Parathyroid adenoma (tissue), 2 donors: ENCODE measurements around the gene ATAT1.
A peak's percentile ranks its signal among the peaks of the same experiment; 100 is the strongest.

ENCODE experiments used
- H2AFZ ChIP-seq: fragments of 300-600 bp; sonication (generic); one replicate; pipeline ENCODE4 v1.7.0; 2017; ENCODE audit warnings: antibody characterized with exemption, mild to moderate bottlenecking
- H3K27ac ChIP-seq: fragments of 300-600 bp; sonication (generic); one replicate; pipeline ENCODE4 v1.7.0; 2017
- H3K27me3 ChIP-seq: fragments of 300-600 bp; sonication (generic); one replicate; pipeline ENCODE4 v1.7.0; 2017; ENCODE audit warnings: low read length; ENCODE audit not compliant: control insufficient read depth, insufficient read depth
- H3K36me3 ChIP-seq: fragments of 300-600 bp; sonication (generic); one replicate; pipeline ENCODE4 v1.7.0; 2017; ENCODE audit warnings: low read length; ENCODE audit not compliant: control insufficient read depth, insufficient read depth
- H3K4me1 ChIP-seq: fragments of 300-600 bp; sonication (generic); one replicate; pipeline ENCODE4 v1.7.0; 2017; ENCODE audit warnings: control low read depth
- H3K4me2 ChIP-seq: fragments of 300-600 bp; sonication (generic); one replicate; pipeline ENCODE4 v1.7.0; 2017; ENCODE audit warnings: low read length
- H3K4me3 ChIP-seq: fragments of 300-600 bp; sonication (generic); one replicate; pipeline ENCODE4 v1.7.0; 2017; ENCODE audit warnings: low read depth, low read length
- H3K79me2 ChIP-seq: fragments of 300-600 bp; sonication (generic); one replicate; pipeline ENCODE4 v1.7.0; 2017; ENCODE audit warnings: control low read depth
- H3K9ac ChIP-seq: fragments of 300-600 bp; sonication (generic); one replicate; pipeline ENCODE4 v1.7.0; 2017; ENCODE audit warnings: mild to moderate bottlenecking
- H3K9me3 ChIP-seq: fragments of 300-600 bp; sonication (generic); one replicate; pipeline ENCODE4 v1.7.0; 2017; ENCODE audit warnings: low read length; ENCODE audit not compliant: control insufficient read depth
- TF ChIP-seq, protein P1 (sequence below): fragments of 300-600 bp; sonication (generic); IDR thresholded peaks from one replicate; pipeline ENCODE4 v1.7.0; 2017; ENCODE audit warnings: antibody characterized with exemption, mild to moderate bottlenecking
- donor health status: primary hyperparathyroidism.

The ATAT1 gene

DNA sequence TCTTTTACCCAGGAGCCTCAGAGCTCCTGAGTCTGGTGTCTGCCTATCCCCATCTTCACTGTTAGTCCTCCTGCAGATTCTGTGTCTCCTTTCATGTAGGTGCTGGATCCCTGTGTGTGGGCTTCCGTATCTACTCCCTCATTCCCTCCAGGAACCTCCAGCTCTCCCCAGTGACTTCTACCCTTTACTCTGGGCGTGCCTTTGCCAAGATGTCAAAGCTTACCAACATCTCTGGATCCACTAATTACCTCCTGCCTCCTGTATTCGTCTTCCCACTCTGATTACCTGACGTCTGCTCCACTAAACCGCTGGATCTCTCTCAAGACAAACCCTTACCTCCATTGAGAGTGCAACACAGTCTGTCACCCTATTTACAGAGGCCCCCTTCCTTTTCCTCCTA is 18.1 kb downstream of the ATAT1 start:
- H3K36me3 ChIP-seq = no peaks in the 10 kb centered on the region
- TF ChIP-seq, protein P1, sequence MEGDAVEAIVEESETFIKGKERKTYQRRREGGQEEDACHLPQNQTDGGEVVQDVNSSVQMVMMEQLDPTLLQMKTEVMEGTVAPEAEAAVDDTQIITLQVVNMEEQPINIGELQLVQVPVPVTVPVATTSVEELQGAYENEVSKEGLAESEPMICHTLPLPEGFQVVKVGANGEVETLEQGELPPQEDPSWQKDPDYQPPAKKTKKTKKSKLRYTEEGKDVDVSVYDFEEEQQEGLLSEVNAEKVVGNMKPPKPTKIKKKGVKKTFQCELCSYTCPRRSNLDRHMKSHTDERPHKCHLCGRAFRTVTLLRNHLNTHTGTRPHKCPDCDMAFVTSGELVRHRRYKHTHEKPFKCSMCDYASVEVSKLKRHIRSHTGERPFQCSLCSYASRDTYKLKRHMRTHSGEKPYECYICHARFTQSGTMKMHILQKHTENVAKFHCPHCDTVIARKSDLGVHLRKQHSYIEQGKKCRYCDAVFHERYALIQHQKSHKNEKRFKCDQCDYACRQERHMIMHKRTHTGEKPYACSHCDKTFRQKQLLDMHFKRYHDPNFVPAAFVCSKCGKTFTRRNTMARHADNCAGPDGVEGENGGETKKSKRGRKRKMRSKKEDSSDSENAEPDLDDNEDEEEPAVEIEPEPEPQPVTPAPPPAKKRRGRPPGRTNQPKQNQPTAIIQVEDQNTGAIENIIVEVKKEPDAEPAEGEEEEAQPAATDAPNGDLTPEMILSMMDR = no peak
- H3K9ac ChIP-seq = no peak overlapping the region
- H3K4me2 ChIP-seq = no peak overlapping the region
- peaks cover 9% of the 10 kb centered on the region for H3K4me1 ChIP-seq
- no peak overlapping the region for H3K27ac ChIP-seq
- H3K27me3 ChIP-seq = no peaks in the 10 kb centered on the region
- no peaks in the 10 kb centered on the region for H3K9me3 ChIP-seq
- H2AFZ ChIP-seq = no peak overlapping the region
- no peak overlapping the region for H3K4me3 ChIP-seq
- peaks cover 33% of the 10 kb centered on the region for H3K79me2 ChIP-seq

DNA sequence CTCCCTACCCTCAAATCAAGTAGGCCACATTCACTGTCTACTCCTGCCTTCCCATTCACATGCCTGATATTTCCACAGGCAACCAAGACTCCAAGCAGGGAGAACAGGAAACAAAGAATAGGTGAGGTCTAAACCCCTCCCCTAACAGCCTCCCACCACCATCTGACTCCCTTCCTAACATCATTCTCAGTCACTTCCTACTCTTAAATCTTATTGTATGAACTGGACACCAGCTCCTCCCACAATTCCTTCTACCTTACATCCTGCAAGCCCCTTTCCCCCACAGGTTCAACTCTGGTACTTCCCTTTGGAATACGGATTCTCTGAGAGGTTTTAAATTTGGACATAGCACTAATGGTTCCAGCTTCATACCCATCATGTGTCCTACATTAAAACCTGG is 19.3 kb downstream of the ATAT1 start:
- Histone ChIP-seq H3K27ac (peak overlapping the region; percentile 95), H3K4me3 (peak overlapping the region; percentile 96)

DNA sequence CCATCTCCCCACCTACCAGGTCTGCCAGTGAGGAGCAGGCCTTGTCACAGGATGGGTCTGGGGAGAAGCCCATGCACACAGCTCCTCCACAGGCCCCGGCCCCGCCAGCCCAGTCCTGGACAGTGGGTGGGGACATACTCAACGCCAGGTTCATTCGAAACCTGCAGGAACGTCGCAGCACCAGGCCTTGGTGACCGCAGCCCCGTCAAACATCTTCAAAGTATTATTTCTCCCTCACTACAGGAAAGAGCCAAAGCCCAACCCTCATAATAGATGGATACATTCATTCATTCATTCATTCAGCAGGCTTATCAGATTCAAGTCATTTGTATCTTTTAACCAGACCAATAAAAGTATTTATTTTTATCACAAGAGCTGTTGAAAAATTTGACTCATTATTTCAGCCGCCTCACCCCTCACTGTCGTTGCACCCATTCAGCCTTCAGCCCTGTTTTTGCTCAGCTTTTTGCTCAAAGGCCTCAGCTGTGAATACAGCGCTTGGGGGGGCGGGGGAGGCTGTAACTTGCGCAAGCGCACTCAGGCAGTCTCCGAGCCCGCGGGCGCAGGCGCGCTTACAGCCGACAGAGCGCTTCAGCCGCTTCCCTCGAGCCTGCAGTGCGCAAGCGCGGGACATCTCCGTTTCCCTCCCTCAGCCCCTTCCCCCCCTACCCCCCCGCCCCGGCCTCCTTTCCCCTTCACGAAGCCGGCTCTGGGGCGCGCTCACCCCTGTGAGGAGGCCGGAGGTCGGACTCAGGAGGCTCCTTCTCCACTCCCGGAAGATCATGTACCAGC is 20.0 kb downstream of the ATAT1 start, which contains the start of gene C6orf136:
TSS of gene C6orf136 (plus strand) at position 684 of the 792 bp plus-strand sequence. CDS start at position 783, 99 bp downstream.
- peaks cover 9% of the 10 kb centered on the region for H3K4me1 ChIP-seq
- H3K79me2 ChIP-seq = peaks cover 30% of the 10 kb centered on the region
- TF ChIP-seq, protein P1 = no peak
- peak within 1 kb of the TSS; percentile 100 for H2AFZ ChIP-seq
- H3K36me3 ChIP-seq = no peaks in the 10 kb centered on the region
- H3K27me3 ChIP-seq = no peaks in the 10 kb centered on the region
- H3K4me2 ChIP-seq = peak within 1 kb of the TSS; percentile 70
- H3K9me3 ChIP-seq = no peaks in the 10 kb centered on the region
- H3K27ac ChIP-seq = peak within 1 kb of the TSS; percentile 95
- peak within 1 kb of the TSS; percentile 96 for H3K4me3 ChIP-seq
- H3K9ac ChIP-seq = peak within 1 kb of the TSS; percentile 93

More for the DNA sequence above, 19.3 kb downstream of the ATAT1 start:
- Histone ChIP-seq H3K9me3 (no peaks in the 10 kb centered on the region), H2AFZ (no peak overlapping the region), H3K9ac (no peak overlapping the region), H3K4me1 (peaks cover 9% of the 10 kb centered on the region), H3K36me3 (no peaks in the 10 kb centered on the region), H3K4me2 (peak overlapping the region; percentile 54), H3K79me2 (peaks cover 31% of the 10 kb centered on the region), H3K27me3 (no peaks in the 10 kb centered on the region)
- TF ChIP-seq, protein P1 = no peak

DNA sequence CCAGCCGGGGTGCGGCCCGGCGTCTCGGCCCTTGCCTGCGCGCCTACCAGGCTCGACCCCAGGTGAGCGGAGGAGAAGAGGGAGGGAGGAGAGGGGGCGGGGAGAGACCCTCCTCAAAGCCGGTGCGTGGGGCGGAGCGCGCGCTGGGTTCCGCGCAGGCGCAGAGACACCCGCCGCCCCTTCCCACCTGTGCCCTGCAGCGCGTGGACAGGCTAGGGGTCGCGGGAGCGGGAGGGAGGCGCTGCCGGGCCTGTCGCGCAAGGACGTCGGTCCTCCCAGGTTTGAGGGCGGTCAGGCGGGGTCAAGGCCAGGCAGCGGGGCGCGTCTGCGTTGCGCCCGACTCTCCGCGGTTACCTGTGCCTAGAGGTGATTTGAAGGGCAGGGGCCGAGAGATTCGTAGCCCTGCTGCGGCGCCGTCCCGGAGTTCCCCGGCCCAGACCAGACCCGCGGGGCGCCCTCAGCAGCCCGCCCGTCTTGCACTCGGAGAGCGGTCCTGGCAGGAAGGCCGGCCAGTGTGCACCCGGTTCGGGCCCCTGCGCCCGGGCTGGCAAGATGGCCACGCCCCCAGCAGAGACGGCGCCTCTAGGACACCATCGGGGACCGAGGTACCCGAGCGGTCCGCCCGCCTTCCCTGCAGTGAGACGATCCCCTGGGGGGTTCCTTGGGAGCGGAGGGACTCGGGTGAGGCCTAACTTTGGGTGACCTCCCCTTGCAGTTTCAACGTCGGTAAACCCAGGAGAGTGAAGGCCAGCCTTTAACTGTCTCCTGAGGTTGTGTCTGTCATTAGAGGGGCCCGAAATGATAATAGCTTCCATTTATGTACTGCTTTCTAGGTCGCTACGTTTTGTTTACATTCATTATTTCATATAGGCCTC is 20.8 kb downstream of the ATAT1 start:
- H3K9ac ChIP-seq = peak overlapping the region; percentile 93
- H3K27ac ChIP-seq = peak overlapping the region; percentile 95
- H3K36me3 ChIP-seq = no peaks in the 10 kb centered on the region
- H3K4me1 ChIP-seq = peaks cover 9% of the 10 kb centered on the region
- peak overlapping the region; percentile 70 for H3K4me2 ChIP-seq
- TF ChIP-seq, protein P1 = no peak
- H3K9me3 ChIP-seq = no peaks in the 10 kb centered on the region
- peaks cover 25% of the 10 kb centered on the region for H3K79me2 ChIP-seq
- H2AFZ ChIP-seq = peak overlapping the region; percentile 100
- H3K27me3 ChIP-seq = no peaks in the 10 kb centered on the region
- peak overlapping the region; percentile 96 for H3K4me3 ChIP-seq
